Activated naive CD4-positive, alpha-beta T cell treated with anti-CD3 and anti-CD28 coated beads, Interleukin-2, amount 50 U/mL, for 72 hours (primary cell): ENCODE data around the gene TNRC6C. TPM values are rescaled to one million over a fixed set of nuclear protein-coding genes. Genes with fewer than 3 reads are reported as not detected.

Experiments used
- ATAC-seq, 2 donors: fragments of 150-1000 bp; cut with Tn5 transposase; 2 replicates each; pipeline ENCODE4 v1.10.0; 2021; ENCODE audit warnings: mild to moderate bottlenecking in 2 of 2, moderate library complexity in 2 of 2
- DNase-seq, 2 donors: peaks; one replicate each; pipeline ENCODE4 v3.0.0; 2021 to 2022; ENCODE audit warnings: low spot score in 2 of 2
- H3K27ac Mint-ChIP-seq, 2 donors: one replicate each; pipeline ENCODE4 v1.8.0; 2022; ENCODE audit warnings: mild to moderate bottlenecking in 2 of 2, mixed read lengths in 2 of 2
- H3K36me3 Mint-ChIP-seq, 2 donors: one replicate each; pipeline ENCODE4 v1.8.0; 2022; ENCODE audit warnings: mixed read lengths in 2 of 2
- H3K9me3 Mint-ChIP-seq, 2 donors: one replicate each; pipeline ENCODE4 v1.8.0; 2022; ENCODE audit warnings: mixed read lengths in 2 of 2
- total RNA-seq, 2 donors: library from RNA; stranded (reverse); gene quantifications; one replicate each; pipeline ENCODE4 v1.2.3, GENCODE V29; 2022

TNRC6C gene
- total RNA-seq, 2 donors from 2014 or later = 13.4 to 28.8 TPM

DNA sequence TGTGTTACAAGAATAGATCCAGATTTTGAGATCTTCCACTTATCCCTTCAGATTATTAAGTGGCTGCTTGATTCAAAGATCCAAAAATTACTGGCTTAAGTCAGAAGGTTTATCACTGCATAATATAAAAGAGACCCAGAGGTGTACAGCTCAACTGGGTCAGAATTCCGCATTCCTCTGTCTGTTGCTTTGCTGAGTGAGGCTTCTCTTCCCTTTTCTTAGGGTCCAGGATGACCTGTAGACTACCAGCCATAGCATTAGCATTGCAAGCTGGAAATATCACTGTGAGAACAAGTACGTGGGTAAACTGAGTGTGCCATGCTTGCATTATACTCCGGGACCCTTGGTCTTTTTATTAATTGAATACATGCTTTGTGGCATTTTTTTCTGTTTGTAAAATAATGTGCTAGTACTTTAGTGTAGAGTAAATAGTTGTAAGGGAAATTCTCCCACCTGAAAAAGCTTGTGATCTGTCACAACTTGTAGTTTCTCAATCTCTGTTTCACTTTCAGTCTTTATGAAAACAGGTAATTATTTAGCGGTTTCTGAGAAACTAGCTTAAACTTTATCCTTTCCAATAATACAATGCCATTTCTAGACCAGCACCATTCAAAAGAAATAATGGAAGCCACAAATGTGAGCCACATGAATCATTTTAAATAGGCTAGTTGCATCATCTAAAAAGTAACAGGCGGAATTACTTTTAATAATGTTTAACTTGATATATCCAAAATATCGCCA is 61.6 kb downstream of the TNRC6C start:
- H3K36me3 Mint-ChIP-seq = no peaks in the 10 kb centered on the region
- ATAC-seq = peak; percentile 62 to 76
- DNase-seq = no peak
- no peaks in the 10 kb centered on the region for H3K9me3 Mint-ChIP-seq
- peak overlapping the region; percentile 48 to 78 for H3K27ac Mint-ChIP-seq

DNA sequence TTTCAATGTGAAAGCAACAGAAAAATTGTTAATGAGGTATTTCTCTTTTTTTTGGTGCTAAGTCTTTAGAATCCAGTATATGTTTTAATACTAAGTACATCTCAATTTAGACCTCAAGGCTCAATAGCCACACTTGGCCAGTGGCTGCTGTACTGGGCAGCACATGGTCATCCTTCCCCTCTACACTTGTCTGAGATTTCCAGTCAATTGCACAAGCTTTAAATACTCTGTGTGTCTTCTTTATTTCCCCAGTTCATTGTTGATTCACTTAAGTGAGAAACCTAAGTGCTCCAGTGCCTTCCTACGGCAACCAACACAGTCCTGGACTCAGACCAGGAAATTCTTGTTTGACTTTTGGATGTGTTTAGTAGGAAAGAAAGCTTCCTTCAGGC is 62.2 kb downstream of the TNRC6C start:
- ATAC-seq (peak; percentile 11 to 47), DNase-seq (no peak)
- H3K9me3 Mint-ChIP-seq = no peaks in the 10 kb centered on the region
- H3K36me3 Mint-ChIP-seq = no peaks in the 10 kb centered on the region
- H3K27ac Mint-ChIP-seq = peak overlapping the region; percentile 38 to 78

DNA sequence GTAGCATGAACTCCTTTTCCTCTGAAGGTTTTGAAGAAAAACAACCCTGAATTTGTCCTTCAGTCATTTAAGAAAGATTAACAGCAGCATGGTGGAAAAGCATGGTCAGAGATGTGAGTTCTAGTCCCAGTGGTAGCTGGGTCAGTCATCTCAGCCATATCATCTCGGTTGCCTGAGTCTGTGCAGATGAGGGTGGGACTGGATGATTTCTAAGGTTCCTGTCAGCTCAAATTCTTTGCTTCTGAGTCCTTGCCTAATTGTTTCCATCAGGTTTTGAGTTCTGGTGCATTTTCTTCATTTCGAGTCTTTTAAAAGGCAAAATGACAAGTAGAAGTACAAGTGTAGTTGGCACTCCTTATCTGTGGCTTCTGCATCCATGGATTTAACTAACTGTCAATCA is 63.9 kb downstream of the TNRC6C start:
- Mint-ChIP-seq H3K36me3 (no peaks in the 10 kb centered on the region), H3K9me3 (no peaks in the 10 kb centered on the region), H3K27ac (no peak overlapping the region)
- ATAC-seq (peak; percentile 37 to 46), DNase-seq (no peak)

DNA sequence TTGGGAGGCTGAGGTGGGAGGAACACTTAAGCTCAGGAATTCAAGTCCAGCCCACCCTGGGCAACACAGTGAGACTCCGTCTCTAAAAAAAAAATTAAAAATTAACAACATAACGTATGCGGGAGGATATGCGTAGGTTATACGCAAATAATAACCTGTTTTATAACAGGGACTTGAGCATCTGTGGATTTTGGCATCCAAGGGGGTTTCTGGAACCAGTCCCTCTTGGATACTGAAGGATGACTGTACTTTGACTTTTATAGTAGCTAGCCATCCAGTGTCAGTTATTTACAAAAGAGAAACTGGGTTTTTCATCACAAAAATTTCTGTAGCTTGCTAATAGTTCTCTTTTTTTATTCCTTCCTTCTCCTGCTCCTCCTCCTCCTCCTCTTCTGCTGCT is 64.5 kb downstream of the TNRC6C start:
- H3K36me3 Mint-ChIP-seq = no peaks in the 10 kb centered on the region
- DNase-seq (no peak), ATAC-seq (no peak)
- no peak overlapping the region for H3K27ac Mint-ChIP-seq
- no peaks in the 10 kb centered on the region for H3K9me3 Mint-ChIP-seq

DNA sequence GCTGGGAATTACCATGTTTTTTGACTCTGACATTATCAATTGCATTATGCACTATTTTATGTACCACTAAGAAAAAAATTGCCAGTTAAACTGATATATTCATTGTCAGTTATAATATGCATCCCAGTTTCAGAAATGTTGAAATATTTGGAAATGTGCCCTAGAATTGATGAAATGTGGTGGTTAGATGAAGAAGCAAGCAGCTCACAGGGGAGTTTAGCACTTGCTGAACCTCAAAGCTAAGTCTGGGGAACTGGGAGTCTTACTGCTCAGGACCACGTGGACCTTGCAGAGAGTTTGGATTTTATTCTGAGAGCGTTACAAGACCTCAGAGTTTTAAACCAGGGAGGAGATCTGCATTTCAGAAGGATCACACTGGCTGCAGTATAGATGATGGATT is 67.9 kb downstream of the TNRC6C start:
- ATAC-seq = no peak
- H3K27ac Mint-ChIP-seq = no peak overlapping the region
- H3K9me3 Mint-ChIP-seq = no peaks in the 10 kb centered on the region
- DNase-seq = no peak
- H3K36me3 Mint-ChIP-seq = no peaks in the 10 kb centered on the region

DNA sequence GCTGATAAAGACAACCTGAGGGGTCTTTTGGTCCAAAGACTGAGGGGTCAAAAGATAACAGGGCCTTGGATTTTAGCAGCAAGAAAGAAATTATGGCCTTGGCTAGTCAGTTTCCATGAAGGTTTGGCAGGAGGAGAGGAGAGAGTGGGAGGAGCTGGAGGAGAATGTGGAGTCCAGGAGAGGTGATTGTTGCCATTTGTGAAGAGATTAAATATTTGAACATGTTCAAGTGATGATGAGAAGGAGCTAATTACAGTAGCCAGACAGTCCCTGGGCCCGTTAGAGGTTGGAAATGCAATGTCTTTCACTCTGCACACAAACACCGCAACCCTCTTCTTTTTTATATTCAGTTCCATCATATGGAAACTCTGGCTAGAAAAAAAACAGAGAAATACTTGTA is 68.6 kb downstream of the TNRC6C start:
- Mint-ChIP-seq H3K27ac (peak overlapping the region in 1 of 2 donors; percentile 8), H3K36me3 (no peaks in the 10 kb centered on the region), H3K9me3 (no peaks in the 10 kb centered on the region)
- DNase-seq = no peak
- ATAC-seq = no peak

DNA sequence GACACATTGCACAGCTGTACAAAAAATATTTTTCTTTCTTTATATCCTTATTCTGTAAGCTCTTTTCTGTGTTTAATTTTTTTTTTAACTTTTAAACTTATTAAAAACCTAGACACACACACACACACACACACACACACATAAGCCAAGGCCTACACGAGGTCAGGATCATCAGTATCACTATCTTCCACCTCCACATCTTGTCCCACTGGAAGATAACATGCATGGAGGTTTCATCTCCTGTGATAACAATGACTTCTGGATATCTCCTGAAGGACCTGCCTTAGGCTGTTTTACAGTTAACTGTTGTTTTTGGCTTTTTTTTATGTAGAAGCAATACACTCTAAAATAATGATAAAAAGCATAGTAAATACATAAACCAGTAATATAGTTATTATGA is 71.2 kb downstream of the TNRC6C start:
- ATAC-seq (no peak), DNase-seq (no peak)
- Mint-ChIP-seq H3K9me3 (no peaks in the 10 kb centered on the region), H3K27ac (no peak overlapping the region), H3K36me3 (peaks cover 0 to 8% of the 10 kb centered on the region in 2 donors)

DNA sequence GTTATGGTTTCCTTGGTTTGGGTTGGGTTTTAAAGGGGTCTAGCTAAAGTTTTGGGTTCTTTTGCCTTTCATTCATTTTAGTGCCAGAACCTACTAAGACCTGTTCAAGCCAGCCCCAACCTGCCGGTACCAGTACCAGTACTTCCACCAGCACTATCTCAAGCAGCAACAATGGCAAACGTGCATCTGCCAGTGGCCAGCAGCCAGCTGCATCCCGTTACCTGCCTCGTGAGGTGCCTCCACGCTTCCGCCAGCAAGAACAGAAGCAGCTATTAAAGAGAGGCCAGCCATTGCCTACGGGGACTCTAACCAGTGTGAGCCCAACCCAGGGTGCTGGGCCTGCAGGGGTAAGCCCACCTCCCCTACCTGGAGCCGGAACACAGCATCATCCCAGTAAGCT is 72.9 kb downstream of the TNRC6C start:
- Mint-ChIP-seq H3K9me3 (no peaks in the 10 kb centered on the region), H3K36me3 (peaks cover 0 to 8% of the 10 kb centered on the region in 2 donors), H3K27ac (no peak overlapping the region)
- DNase-seq (no peak), ATAC-seq (no peak)

DNA sequence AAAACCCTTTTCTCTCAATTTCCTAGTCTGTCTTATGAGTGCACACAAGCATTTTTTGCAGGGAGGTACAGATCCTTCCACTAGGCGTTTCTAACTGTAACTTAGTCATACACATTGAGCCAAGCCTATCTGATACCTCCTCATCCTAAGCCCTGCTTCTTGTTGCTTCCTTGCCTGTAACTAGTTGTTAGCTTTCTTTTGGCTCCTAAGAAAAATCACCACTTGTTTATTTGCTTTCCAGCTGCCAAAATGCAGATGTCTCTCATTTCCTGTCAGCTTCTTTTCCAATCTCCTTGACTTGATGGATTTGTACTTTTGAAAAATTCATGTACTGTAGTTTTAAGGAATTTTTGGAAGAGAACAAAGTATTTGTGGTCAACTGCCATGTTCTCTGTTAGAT is 73.7 kb downstream of the TNRC6C start:
- no peak for DNase-seq
- no peak for ATAC-seq
- Mint-ChIP-seq H3K9me3 (no peaks in the 10 kb centered on the region), H3K27ac (peak overlapping the region in 1 of 2 donors; percentile 83), H3K36me3 (peaks cover 2 to 8% of the 10 kb centered on the region in 2 donors)

DNA sequence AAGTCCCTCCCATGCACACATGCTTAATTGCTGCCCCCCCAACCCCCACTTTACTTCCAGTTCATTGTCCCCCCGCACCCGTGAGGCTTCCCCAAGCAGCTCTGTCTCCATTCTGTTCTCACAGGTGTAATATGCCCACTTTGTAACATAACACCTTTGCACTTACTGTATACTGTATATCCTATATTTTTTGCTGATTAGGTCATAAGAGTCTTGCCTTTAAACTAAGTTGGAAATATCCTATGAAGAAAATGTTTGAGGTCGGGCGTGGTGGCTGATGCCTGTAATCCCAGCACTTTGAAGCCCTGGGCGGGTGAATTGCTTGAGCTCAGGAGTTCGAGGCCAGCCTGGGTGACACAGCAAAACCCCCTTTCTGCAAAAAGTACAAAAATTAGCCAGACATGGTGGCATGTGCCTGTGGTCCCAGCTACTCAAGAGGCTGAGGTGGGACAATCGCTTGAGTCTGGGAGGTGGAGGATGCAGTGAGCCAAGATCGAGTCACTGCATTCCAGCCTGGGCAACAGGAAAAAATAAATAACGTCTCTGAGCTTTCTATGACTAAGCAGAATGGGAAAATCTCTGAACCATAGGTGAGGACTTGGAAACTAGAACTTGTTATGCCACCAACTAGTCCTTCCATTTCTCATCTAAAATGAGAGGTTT is 76.1 kb downstream of the TNRC6C start:
- no peaks in the 10 kb centered on the region for H3K9me3 Mint-ChIP-seq
- peaks cover 4 to 8% of the 10 kb centered on the region in 2 donors for H3K36me3 Mint-ChIP-seq
- peak overlapping the region; percentile 4 to 61 for H3K27ac Mint-ChIP-seq
- ATAC-seq (no peak), DNase-seq (no peak)

DNA sequence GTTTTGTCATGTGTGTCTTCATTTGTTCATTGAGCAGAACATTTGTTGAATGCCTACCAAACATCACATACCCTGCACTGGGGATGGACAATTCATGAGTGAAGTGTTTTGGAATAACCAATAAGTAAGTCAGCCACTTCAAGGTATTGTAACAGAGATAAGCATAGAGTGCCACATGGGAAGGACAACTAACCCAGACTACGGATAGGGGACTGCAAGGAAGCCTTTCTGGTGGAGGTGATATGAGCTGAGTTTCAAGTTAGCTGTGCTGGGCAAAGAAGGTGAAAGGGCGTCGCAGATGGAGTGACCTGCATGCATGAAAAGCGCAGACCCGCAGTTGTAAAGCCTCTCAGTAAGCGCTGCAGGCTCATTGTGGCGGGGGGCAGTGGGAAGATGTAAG is 78.8 kb downstream of the TNRC6C start:
- ATAC-seq = no peak
- no peak overlapping the region for H3K27ac Mint-ChIP-seq
- peaks cover 4 to 8% of the 10 kb centered on the region in 2 donors for H3K36me3 Mint-ChIP-seq
- DNase-seq = no peak
- no peaks in the 10 kb centered on the region for H3K9me3 Mint-ChIP-seq

DNA sequence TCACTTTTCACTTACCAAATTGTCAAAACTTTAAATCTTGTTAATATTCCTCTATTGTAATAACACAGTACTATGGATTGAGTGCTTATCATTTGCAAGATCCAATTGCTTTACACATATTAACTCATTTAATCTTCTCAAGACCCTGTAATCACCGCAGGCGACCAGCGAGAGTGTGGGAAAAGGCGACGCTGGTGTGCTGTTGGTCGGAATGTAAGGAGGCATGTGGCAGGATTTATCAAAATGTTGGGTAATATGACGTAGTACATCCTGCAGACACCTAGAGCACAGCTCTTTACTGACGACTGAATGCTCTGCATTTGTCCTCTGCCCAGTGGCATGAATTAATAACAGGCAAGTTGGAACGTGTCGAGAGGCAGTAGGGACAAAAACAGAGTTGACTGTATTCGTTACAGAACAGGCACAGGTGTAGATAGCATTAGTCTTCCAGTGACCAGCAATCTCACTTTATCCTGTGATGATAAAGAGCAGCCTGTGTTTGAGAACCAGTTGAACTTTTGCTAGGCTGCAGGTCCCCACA is 80.3 kb downstream of the TNRC6C start:
- DNase-seq = no peak
- Mint-ChIP-seq H3K9me3 (peaks cover 0 to 3% of the 10 kb centered on the region in 2 donors), H3K36me3 (peaks cover 4 to 12% of the 10 kb centered on the region in 2 donors), H3K27ac (no peak overlapping the region)
- no peak for ATAC-seq

DNA sequence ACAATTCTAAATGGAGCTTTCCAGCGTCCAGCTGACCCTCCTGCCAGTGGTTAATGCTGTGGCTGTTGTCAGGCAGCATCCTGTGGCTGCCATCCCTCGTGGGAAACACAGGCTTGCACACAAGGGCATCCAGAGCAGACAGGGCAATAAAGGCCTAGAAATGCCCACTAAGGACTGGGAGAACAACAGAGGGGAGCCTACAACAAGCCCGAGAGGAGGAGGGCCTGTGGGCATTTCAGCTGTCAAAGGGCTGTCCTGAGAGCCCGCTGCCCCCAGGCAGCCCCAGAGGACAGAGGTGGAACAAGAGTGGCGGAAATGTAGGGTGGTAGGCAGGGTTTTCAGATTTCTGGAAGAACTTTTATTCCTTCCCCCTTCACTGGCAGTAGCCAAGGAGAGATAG is 81.1 kb downstream of the TNRC6C start:
- Mint-ChIP-seq H3K36me3 (peaks cover 4 to 12% of the 10 kb centered on the region in 2 donors), H3K9me3 (peaks cover 0 to 8% of the 10 kb centered on the region in 2 donors), H3K27ac (peak overlapping the region; percentile 19 to 78)
- DNase-seq = no peak
- no peak for ATAC-seq

DNA sequence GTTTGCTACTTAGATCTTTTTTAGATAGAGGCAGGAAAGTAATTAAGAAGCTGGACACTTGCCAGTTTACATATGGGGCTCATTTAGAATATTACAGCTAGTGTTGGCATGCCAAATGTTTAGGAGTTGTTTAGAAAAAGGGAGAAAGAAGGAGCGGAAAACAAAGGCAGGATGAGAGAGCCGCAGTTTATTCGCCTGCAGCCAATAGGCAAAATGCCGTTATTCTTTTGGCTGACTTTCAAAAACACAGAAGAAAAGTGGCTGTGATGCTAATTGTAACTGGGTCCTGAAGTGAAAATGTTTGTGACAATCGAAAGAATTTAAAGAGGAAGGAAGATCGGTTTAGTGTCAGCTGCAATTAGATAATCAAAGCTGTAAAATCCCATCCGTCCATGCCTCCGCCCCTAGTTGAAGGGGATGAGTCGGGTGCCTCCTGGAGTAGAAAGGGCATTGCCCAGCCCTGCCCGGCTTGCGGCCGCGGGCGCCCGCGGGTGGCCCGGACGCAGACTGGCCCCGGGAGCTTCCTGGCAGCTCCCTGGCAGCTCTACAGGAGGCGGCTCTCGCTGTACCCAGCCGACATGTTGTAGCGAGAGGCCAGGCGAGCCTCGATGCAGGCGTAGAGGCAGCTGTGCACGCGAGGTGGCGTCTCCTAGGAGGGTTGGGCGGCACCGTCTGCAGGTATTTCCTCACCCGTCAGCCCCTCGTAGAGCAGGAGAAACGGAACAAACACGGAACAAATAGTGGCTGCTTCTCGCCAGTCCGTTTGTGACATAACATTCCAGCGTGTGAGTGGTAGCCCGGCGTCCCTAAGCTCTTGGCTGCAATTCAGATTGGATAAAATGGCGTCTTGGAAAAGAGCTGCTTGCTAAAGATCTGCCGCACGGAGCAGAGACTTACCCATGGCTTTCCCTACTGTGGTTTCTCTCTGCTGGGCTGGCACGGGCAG is 82.2 kb downstream of the TNRC6C start:
- ATAC-seq = peak; percentile 56 to 75
- DNase-seq = no peak
- peaks cover 0 to 13% of the 10 kb centered on the region in 2 donors for H3K9me3 Mint-ChIP-seq
- H3K27ac Mint-ChIP-seq = peak overlapping the region; percentile 32 to 63
- peaks cover 4 to 16% of the 10 kb centered on the region in 2 donors for H3K36me3 Mint-ChIP-seq

DNA sequence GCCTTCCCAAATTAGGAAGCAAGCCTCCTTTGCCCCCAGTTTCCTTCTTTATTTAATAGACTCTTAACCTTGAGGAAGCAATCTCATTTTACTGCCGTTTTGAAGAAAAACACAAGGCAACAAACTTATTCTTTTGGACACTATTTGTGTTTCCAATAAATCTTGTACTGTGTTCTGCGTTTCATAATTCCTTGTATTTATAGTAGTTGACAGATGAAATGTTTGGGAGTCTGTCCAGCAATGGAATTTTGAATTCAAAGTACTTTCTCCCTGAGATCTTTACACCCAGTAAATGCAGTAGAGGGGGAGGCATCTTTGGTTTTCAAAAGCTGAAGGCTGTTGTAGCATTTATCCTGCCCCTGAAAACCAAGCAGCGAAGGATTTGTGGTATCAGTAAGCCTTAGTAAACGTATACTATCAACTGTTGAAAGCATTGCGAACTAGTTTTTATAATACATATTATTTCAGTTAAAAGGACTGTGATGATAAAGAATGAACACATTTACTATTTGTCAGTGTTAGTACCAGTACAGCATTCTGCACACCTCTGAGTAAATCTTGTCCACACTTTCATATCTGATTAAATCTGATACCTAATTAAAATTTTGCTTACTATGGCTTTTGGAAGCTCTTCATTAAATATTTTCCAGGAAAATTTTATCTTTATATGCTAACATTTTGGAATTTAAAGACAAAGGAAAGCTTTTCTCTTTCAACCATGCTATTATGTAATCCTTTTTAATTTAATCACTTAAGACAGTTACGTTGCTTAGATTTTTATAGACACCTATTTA is 83.1 kb downstream of the TNRC6C start:
- DNase-seq (no peak), ATAC-seq (no peak)
- H3K27ac Mint-ChIP-seq = peak overlapping the region; percentile 32 to 63
- H3K36me3 Mint-ChIP-seq = peaks cover 4 to 16% of the 10 kb centered on the region in 2 donors
- H3K9me3 Mint-ChIP-seq = peaks cover 0 to 13% of the 10 kb centered on the region in 2 donors

DNA sequence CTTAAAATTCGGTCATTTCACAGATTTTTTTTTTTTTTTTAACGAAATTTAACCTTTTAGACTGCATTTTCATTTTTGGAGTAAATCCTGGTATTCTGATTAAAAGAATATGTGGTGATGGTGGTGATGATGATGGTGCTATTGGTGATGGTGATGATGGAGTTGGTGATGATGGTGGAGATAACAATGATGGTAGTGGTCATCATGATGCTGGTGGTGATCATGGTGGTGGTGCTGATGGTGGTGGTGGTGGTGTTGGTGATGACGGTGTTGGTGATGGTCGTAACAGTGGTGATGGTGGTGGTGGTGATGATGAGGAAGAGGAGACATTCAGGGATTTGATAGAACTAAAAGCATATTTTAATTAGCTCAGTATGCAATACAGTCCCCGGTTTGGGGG is 84.0 kb downstream of the TNRC6C start:
- Mint-ChIP-seq H3K36me3 (peaks cover 0 to 16% of the 10 kb centered on the region in 2 donors), H3K9me3 (peaks cover 0 to 13% of the 10 kb centered on the region in 2 donors), H3K27ac (no peak overlapping the region)
- DNase-seq (no peak), ATAC-seq (no peak)
